GM18951 (cell line): ENCODE measurements around the gene SLC1A2.

Source experiments
- POLR2A ChIP-seq: IDR thresholded peaks from 4 replicates; pipeline ENCODE4 v1.6.1; 2011; ENCODE audit warnings: mild to moderate bottlenecking; ENCODE audit not compliant: insufficient read length, insufficient read depth; ENCODE audit errors: extremely low read depth
- in situ Hi-C: fragments of 300-500 bp; cut with MboI; formaldehyde crosslinking; loops from one replicate; pipeline ENCODE4 v1.12.0; 2022; ENCODE audit warnings: low sequenced_read_pairs, mixed read lengths, inconsistent platforms; ENCODE audit not compliant: unreplicated experiment

The SLC1A2 gene

GRCh38 chr11:35318977-35319925 lies 100.1 kb downstream of the SLC1A2 start:
- TF ChIP-seq POLR2A = no peak
- in situ Hi-C loops = no loop called here

GRCh38 chr11:35318309-35318708 lies 101.0 kb downstream of the SLC1A2 start:
- no peak for TF ChIP-seq POLR2A
- in situ Hi-C loops = no loop called here

- TF ChIP-seq POLR2A = no peak
- in situ Hi-C loops = no loop called here
These were observed 102.1 kb downstream of the SLC1A2 start for GRCh38 chr11:35317253-35317652.

- no peak for TF ChIP-seq POLR2A
These were observed 103.2 kb downstream of the SLC1A2 start for GRCh38 chr11:35316161-35316560.

GRCh38 chr11:35313760-35314153 lies 105.6 kb downstream of the SLC1A2 start:
- in situ Hi-C loops = no loop called here
- TF ChIP-seq POLR2A = no peak

More at GRCh38 chr11:35316161-35316560, 103.2 kb downstream of the SLC1A2 start:
- in situ Hi-C loops = no loop called here

GRCh38 chr11:35313066-35313759 lies 106.1 kb downstream of the SLC1A2 start:
- TF ChIP-seq POLR2A = no peak
- in situ Hi-C loops = no loop called here

- no peak for TF ChIP-seq POLR2A
- in situ Hi-C loops = no loop called here
These were observed 108.0 kb downstream of the SLC1A2 start for GRCh38 chr11:35311331-35311730.

- no peak for TF ChIP-seq POLR2A
- in situ Hi-C loops = no loop called here
These were observed 111.2 kb downstream of the SLC1A2 start for GRCh38 chr11:35308157-35308556.

GRCh38 chr11:35307221-35307621 lies 112.1 kb downstream of the SLC1A2 start:
- in situ Hi-C loops = no loop called here
- no peak for TF ChIP-seq POLR2A

GRCh38 chr11:35305670-35306382 lies 113.5 kb downstream of the SLC1A2 start:
- in situ Hi-C loops = no loop called here
- TF ChIP-seq POLR2A = no peak

GRCh38 chr11:35304900-35305460 lies 114.4 kb downstream of the SLC1A2 start:
- TF ChIP-seq POLR2A = no peak

GRCh38 chr11:35304386-35304775 lies 115.0 kb downstream of the SLC1A2 start:
- in situ Hi-C loops = no loop called here
- TF ChIP-seq POLR2A = no peak

More at GRCh38 chr11:35304900-35305460, 114.4 kb downstream of the SLC1A2 start:
- in situ Hi-C loops = no loop called here
